Omental fat pad (tissue), 4 donors: Measurements from ENCODE around the gene MACROD2. TPM values are rescaled to one million over a fixed set of nuclear protein-coding genes. Genes with fewer than 3 reads are reported as not detected.

Experiments used
- ATAC-seq: fragments of 150-250 bp; one replicate; pipeline ENCODE4 v1.9.1; 2016; ENCODE audit warnings: mild to moderate bottlenecking, moderate library complexity; ENCODE audit not compliant: low FRiP score
- DNase-seq: peaks from one replicate; pipeline ENCODE4 v3.0.0-alpha.2; 2019; ENCODE audit warnings: low spot score
- CTCF ChIP-seq, 3 donors: fragments of 450-650 bp; IDR thresholded peaks; one replicate each; pipeline ENCODE4 v1.5.1; 2016 to 2017; ENCODE audit warnings: antibody characterized with exemption in 3 of 3, mild to moderate bottlenecking in 3 of 3, moderate library complexity in 2 of 3
- total RNA-seq, 4 donors: library from RNA; depleted of rRNA; stranded (reverse); fragments of >200 nt; gene quantifications; one replicate each; pipeline ENCODE4 v1.1.0, GENCODE V29; 2016

Gene MACROD2
- total RNA-seq, 4 donors from 2014 or later, result 6.8 to 54.1 (median 7.4) TPM

DNA sequence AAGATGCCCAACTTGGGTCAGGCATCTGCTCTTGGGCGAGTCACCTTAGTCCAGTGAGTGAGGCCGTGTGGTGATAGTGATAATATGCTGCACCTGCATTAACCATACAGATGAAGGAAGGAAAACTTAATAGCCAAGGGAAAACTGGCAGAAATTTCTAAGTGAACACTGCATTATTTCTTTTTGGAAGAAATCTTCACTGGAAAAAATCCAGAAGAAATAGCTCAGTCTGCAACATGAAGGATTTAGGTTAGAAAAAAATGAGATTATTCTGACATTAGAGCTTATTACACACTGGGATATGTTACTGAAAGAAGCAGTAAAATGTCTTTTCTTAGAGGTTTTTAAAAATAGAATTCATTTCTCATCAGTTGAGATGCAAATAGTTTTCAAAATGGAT, 1630.7 kb downstream of the MACROD2 start:
- no peak for ATAC-seq
- no peak for DNase-seq
- no peak for TF ChIP-seq CTCF (IDR thresholded peaks at IDR 0.05)

GRCh38 chr20:15627089-15627488, 1631.8 kb downstream of the MACROD2 start:
- no peak for TF ChIP-seq CTCF (IDR thresholded peaks at IDR 0.05)
- no peak for ATAC-seq
- no peak for DNase-seq

DNA sequence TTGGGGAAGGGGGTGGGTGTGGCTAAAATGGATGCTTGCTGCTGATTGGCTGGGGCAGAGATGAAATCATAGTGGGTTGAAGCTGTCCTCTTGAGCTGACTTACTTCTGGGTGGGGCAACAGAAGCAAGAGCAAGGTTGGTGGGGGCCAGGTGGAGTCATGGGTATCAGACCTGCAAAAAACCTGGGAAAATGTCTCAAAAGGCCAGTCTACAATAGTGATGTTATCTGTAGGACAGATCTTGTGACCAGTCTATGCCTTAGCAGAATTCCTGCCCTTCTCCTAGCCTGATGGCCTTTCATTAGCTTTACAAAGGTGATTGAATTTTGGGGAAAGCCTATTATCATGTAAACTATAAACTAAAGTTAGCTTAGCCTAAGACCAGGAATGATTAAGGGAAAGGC, 1632.2 kb downstream of the MACROD2 start:
- ATAC-seq (no peak), DNase-seq (no peak)
- no peak for TF ChIP-seq CTCF (IDR thresholded peaks at IDR 0.05)

- no peak for TF ChIP-seq CTCF (IDR thresholded peaks at IDR 0.05)
- no peak for ATAC-seq
- DNase-seq, result no peak
These were observed 1633.6 kb downstream of the MACROD2 start for GRCh38 chr20:15628851-15629353.

DNA sequence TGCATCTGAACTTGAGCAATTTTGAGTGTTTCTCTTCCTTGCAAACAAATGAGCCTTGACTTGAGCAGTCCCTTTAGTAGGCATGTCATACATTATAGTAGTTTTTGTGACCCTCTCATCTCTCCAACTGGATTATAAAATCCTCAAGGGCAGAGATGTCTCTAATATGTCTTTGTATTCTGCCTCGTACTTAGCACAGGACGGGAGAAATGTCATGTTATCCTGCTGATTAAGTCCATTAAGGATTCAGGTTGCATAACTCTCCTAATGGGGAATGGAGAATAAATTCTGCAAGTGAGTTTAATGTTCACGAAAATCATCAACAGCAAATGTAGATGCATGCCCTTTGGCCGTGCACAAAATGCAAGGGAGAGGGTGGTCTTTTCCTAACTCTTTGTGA, 1635.0 kb downstream of the MACROD2 start:
- no peak for TF ChIP-seq CTCF (IDR thresholded peaks at IDR 0.05)
- DNase-seq (no peak), ATAC-seq (no peak)

DNA sequence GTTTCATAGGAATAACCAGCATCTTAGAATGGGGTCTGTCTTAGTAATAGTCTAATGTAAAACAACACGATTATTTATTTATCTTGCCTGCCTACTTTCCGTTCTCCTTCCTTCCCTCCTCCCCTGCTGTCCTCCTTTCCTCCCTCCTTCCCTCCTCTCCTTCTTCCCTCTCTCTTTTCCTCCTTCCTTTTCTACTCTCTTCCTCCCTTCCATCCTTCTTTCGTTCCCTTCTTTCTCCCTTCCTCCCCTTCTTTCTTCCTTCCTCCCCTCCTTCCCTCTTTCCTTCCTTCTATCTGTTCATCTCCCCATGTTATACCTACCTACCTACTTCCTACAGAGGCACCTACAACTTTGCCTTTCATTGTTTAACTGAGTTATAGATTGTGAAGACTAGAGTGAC, 1637.4 kb downstream of the MACROD2 start:
- DNase-seq, result no peak
- no peak for ATAC-seq

More for the DNA sequence above, 1637.4 kb downstream of the MACROD2 start:
- TF ChIP-seq CTCF (IDR thresholded peaks at IDR 0.05), result no peak
